ENCODE measurements around the gene PLEK.
A peak's percentile ranks its signal among the peaks of the same experiment; 100 is the strongest.

GRCh38 chr2:68441179-68441993 lies 76.3 kb downstream of the PLEK start:
- TF ChIP-seq CTCF (conservative IDR thresholded peaks at IDR 0.05) (peak; percentile 79), ZFX (IDR thresholded peaks at IDR 0.05) (no peak)

Data from C4-2B (cell line).